Endothelial cell of umbilical vein (primary cell): ENCODE measurements around the gene BUD31. TPM values are rescaled to one million over a fixed set of nuclear protein-coding genes. Genes with fewer than 3 reads are reported as not detected.
A peak's percentile ranks its signal among the peaks of the same experiment; 100 is the strongest.

Source experiments
- BruUV-seq: library from RNA; stranded (reverse); fragments of 400-500 nt; replicated peaks from 2 replicates; lab custom pipeline; 2021; lab: Mats Ljungman, UMichigan
- CTCF ChIA-PET: fragments of 300-600, 350-600 bp; sonication (Branson Sonifier 250); formaldehyde crosslinking; loops from one replicate; lab custom pipeline; 2021; ENCODE audit warnings: antibody characterized with exemption, inconsistent platforms; lab: Charles Lee
- POLR2A ChIA-PET: fragments of 300-600, 350-600 bp; sonication (Branson Sonifier 250); formaldehyde crosslinking; loops from one replicate; lab custom pipeline; 2021; ENCODE audit warnings: antibody characterized with exemption, inconsistent platforms; lab: Charles Lee
- DNase-seq: peaks from one replicate; pipeline ENCODE4 v3.0.0-alpha.2; 2011; ENCODE audit warnings: low read depth, low spot score
- FAIRE-seq: peaks from 2 replicates; lab custom pipeline; 2011; peaks lifted over from hg19 to GRCh38; lab: Jason Lieb, UNC
- H2AFZ ChIP-seq: 2 replicates; pipeline ENCODE4 v1.6.0; 2012; ENCODE audit warnings: low read depth, low read length, control low read depth, inconsistent platforms
- H3K27ac ChIP-seq: 2 replicates; pipeline ENCODE4 v1.5.1; 2011; ENCODE audit warnings: low read depth, mild to moderate bottlenecking, control low read depth, low read length, moderate library complexity; ENCODE audit not compliant: insufficient read depth
- H3K27me3 ChIP-seq, 2 experiments: 2 replicates each; pipeline versions ENCODE4 v1.6.0 to v1.6.1; 2011; ENCODE audit warnings: low read length in 2 of 2, mixed read lengths in 1 of 2; ENCODE audit not compliant: control insufficient read depth in 2 of 2, insufficient read depth in 2 of 2
- H3K36me3 ChIP-seq, 2 experiments: 2 replicates in 1 of 2; 3 replicates in 1 of 2; pipeline ENCODE4 v1.5.1; 2011; ENCODE audit warnings: low read length in 2 of 2, mild to moderate bottlenecking in 1 of 2, moderate library complexity in 1 of 2; ENCODE audit not compliant: control insufficient read depth in 2 of 2, insufficient read depth in 2 of 2; ENCODE audit errors: extremely low read depth in 1 of 2
- H3K4me1 ChIP-seq: 3 replicates; pipeline ENCODE4 v1.5.1; 2011; ENCODE audit warnings: mild to moderate bottlenecking, low read length; ENCODE audit not compliant: control insufficient read depth, insufficient read depth; ENCODE audit errors: extremely low read depth
- H3K4me2 ChIP-seq: 2 replicates; pipeline ENCODE4 v1.6.1; 2011; ENCODE audit warnings: low read length, control low read depth, mixed read lengths; ENCODE audit not compliant: insufficient read depth
- H3K4me3 ChIP-seq, 3 experiments: fragments of 200-600 bp in 1 of 3; sonication (generic), shearing (Covaris generic) in 1 of 3; replicated peaks in 1 of 3; 2 replicates each; pipeline ENCODE4 v1.5.1; 2011 to 2016; ENCODE audit warnings: control low read depth in 3 of 3, low read length in 3 of 3, mild to moderate bottlenecking in 2 of 3, inconsistent platforms in 1 of 3, low read depth in 1 of 3, moderate library complexity in 1 of 3; ENCODE audit not compliant: insufficient read depth in 1 of 3
- H3K79me2 ChIP-seq: 2 replicates; pipeline ENCODE4 v1.6.0; 2012; ENCODE audit warnings: low read length, inconsistent platforms; ENCODE audit not compliant: control insufficient read depth, insufficient read depth
- H3K9ac ChIP-seq: replicated peaks from 2 replicates; pipeline ENCODE3; 2011; ENCODE audit warnings: low read length, control low read depth; ENCODE audit not compliant: insufficient read depth; ENCODE audit errors: extremely low read depth
- H3K9me1 ChIP-seq: replicated peaks from 3 replicates; pipeline ENCODE4 v1.6.0; 2011; ENCODE audit warnings: mild to moderate bottlenecking, low read length; ENCODE audit not compliant: control insufficient read depth, insufficient read depth; ENCODE audit errors: extremely low read depth
- H3K9me3 ChIP-seq: replicated peaks from 2 replicates; pipeline ENCODE4 v1.5.1; 2012; ENCODE audit warnings: low read length, inconsistent platforms; ENCODE audit not compliant: control insufficient read depth, insufficient read depth
- H4K20me1 ChIP-seq: replicated peaks from 2 replicates; pipeline ENCODE3; 2011; ENCODE audit warnings: mild to moderate bottlenecking, low read length; ENCODE audit not compliant: control insufficient read depth, insufficient read depth; ENCODE audit errors: extremely low read depth
- JUN ChIP-seq: IDR thresholded peaks from 2 replicates; pipeline ENCODE4 v1.6.1; 2011; ENCODE audit warnings: borderline replicate concordance, low read depth; ENCODE audit not compliant: insufficient read length, insufficient read depth
- POLR2A ChIP-seq: IDR thresholded peaks from 2 replicates; pipeline ENCODE4 v1.6.1; 2012; ENCODE audit warnings: low read depth, mild to moderate bottlenecking, control low read depth, low read length
- dilution Hi-C: fragments of 300-500 bp; cut with MboI; formaldehyde crosslinking; loops from one replicate; pipeline ENCODE4 v1.15.0; 2019; ENCODE audit warnings: low sequenced_read_pairs; ENCODE audit not compliant: extremely low pct_ligation_motif_present
- intact Hi-C: fragments of 100-400 bp; cut with micrococcal nuclease; formaldehyde crosslinking; loops from one replicate; pipeline ENCODE4 v1.10.0; 2022
- polyA plus RNA-seq, 4 experiments: library from polyadenylated mRNA; depleted of rRNA in 3 of 4; stranded (reverse) in 3 of 4; unstranded in 1 of 4; fragments of >200 nt; gene quantifications; 2 replicates each; pipeline versions ENCODE4 v1.2.1 to v1.2.3, GENCODE V29; 2011 to 2012; ENCODE audit warnings: missing spikeins in 1 of 4
- total RNA-seq: library from RNA; stranded (reverse); gene quantifications from 2 replicates; pipeline ENCODE4 v1.2.3, GENCODE V29; 2021
- TF ChIP-seq, protein P1 (sequence below): IDR thresholded peaks from 2 replicates; pipeline ENCODE4 v1.6.1; 2011; ENCODE audit not compliant: insufficient read depth, insufficient read length

BUD31 gene
- total and polyA plus RNA-seq, 2 donors (not counting 3 experiments of a cell fraction or from before 2014, with no cell fraction given): 67.8 to 122 TPM

DNA sequence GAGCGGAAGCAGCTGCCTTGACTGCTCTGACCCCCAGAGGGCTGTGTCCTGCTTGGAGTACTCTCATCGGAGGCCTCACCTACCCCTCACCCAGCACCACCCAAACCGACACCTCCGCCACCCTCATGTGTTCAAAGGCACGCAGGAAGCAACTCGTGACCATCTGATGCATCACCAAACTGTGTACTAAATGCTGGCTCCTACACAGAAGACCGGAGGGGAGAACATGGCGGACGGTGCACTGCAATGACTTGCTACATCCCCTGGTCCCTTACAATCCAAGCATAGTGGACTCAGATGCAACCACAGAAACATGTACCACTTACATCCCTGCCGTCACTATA is 3.8 kb upstream of the BUD31 start:
- H3K4me3 ChIP-seq: no peak overlapping the region
- BruUV-seq: no TSS peak
- H3K4me2 ChIP-seq: no peak overlapping the region
- dilution Hi-C loops: no loop called here
- peaks cover 15 to 31% of the 10 kb centered on the region in 2 experiments for H3K36me3 ChIP-seq
- H3K79me2 ChIP-seq: peaks cover 63% of the 10 kb centered on the region
- no peak for FAIRE-seq
- ChIA-PET POLR2A (interaction anchor here (0.6 to 1.2 kb wide), 2 partner anchors 27 to 30 kb away, joined by 3 to 5 read pairs; no protein-coding TSS in a partner anchor), CTCF (interaction anchor here (0.6 to 0.7 kb wide), 2 partner anchors 11 to 39 kb away, joined by 3 read pairs; no protein-coding TSS in a partner anchor)
- no peaks in the 10 kb centered on the region for H3K27me3 ChIP-seq
- TF ChIP-seq JUN: no peak
- TF ChIP-seq, protein P1, sequence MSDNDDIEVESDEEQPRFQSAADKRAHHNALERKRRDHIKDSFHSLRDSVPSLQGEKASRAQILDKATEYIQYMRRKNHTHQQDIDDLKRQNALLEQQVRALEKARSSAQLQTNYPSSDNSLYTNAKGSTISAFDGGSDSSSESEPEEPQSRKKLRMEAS: no peak
- H3K4me1 ChIP-seq: peaks cover 19% of the 10 kb centered on the region
- peaks cover 2% of the 10 kb centered on the region for H4K20me1 ChIP-seq
- no peaks in the 10 kb centered on the region for H3K9me3 ChIP-seq
- intact Hi-C loops: no loop called here
- H3K9me1 ChIP-seq: no peaks in the 10 kb centered on the region
- H2AFZ ChIP-seq: no peak overlapping the region
- no peak overlapping the region for H3K27ac ChIP-seq
- H3K9ac ChIP-seq: no peak overlapping the region
- no peak for DNase-seq

DNA sequence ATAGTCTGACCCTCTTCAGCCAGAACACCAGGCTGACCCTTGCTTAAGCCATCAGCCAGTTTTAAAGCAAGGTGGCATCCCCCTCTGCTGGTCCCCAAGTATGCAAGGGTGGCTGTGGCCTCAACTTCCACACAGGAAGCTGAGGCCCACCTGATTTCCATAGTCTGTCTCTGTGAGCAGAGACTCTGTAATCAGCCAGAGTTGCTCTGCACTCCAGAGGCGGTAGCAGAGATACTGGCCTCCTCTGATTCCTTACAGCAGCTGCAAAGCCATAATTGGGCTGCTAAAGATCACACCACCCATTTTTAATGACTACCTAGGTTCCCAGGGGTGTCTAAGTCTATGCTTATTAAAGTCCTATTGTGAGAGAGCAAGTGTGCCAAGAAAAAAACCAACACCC is 2.2 kb upstream of the BUD31 start:
- no peak overlapping the region for H3K9ac ChIP-seq

More for the DNA sequence above, 2.2 kb upstream of the BUD31 start:
- Histone ChIP-seq H3K79me2 (peaks cover 76% of the 10 kb centered on the region), H3K27me3 (no peaks in the 10 kb centered on the region), H3K4me1 (peaks cover 21% of the 10 kb centered on the region), H3K9me1 (no peaks in the 10 kb centered on the region), H3K27ac (no peak overlapping the region), H3K4me3 (no peak overlapping the region), H3K9me3 (no peaks in the 10 kb centered on the region), H3K4me2 (peak overlapping the region; percentile 91), H4K20me1 (peaks cover 3% of the 10 kb centered on the region), H3K36me3 (peaks cover 11 to 23% of the 10 kb centered on the region in 2 experiments), H2AFZ (no peak overlapping the region)
- peak; percentile 33 for TF ChIP-seq POLR2A
- no peak for TF ChIP-seq JUN
- intact Hi-C loops: no loop called here
- dilution Hi-C loops: no loop called here
- FAIRE-seq (no peak), DNase-seq (no peak)
- no TSS peak for BruUV-seq
- POLR2A ChIA-PET: no interaction called here
- CTCF ChIA-PET: interaction anchor here (1.5 kb wide), 1 partner anchor 41 kb away, joined by 4 read pairs; no protein-coding TSS in a partner anchor
